Endothelial cell of umbilical vein (primary cell): ENCODE data around the gene AQP12A. TPM values are rescaled to one million over a fixed set of nuclear protein-coding genes. Genes with fewer than 3 reads are reported as not detected.

Experiments
- BruUV-seq: library from RNA; stranded (reverse); fragments of 400-500 nt; replicated peaks from 2 replicates; lab custom pipeline; 2021; lab: Mats Ljungman, UMichigan
- CTCF ChIA-PET: fragments of 300-600, 350-600 bp; sonication (Branson Sonifier 250); formaldehyde crosslinking; loops from one replicate; lab custom pipeline; 2021; ENCODE audit warnings: antibody characterized with exemption, inconsistent platforms; lab: Charles Lee
- POLR2A ChIA-PET: fragments of 300-600, 350-600 bp; sonication (Branson Sonifier 250); formaldehyde crosslinking; loops from one replicate; lab custom pipeline; 2021; ENCODE audit warnings: antibody characterized with exemption, inconsistent platforms; lab: Charles Lee
- DNase-seq: peaks from one replicate; pipeline ENCODE4 v3.0.0-alpha.2; 2011; ENCODE audit warnings: low read depth, low spot score
- FAIRE-seq: peaks from 2 replicates; lab custom pipeline; 2011; peaks lifted over from hg19 to GRCh38; lab: Jason Lieb, UNC
- H2AFZ ChIP-seq: 2 replicates; pipeline ENCODE4 v1.6.0; 2012; ENCODE audit warnings: low read depth, low read length, control low read depth, inconsistent platforms
- H3K27ac ChIP-seq: 2 replicates; pipeline ENCODE4 v1.5.1; 2011; ENCODE audit warnings: low read depth, mild to moderate bottlenecking, control low read depth, low read length, moderate library complexity; ENCODE audit not compliant: insufficient read depth
- H3K27me3 ChIP-seq, 2 experiments: 2 replicates each; pipeline versions ENCODE4 v1.6.0 to v1.6.1; 2011; ENCODE audit warnings: low read length in 2 of 2, mixed read lengths in 1 of 2; ENCODE audit not compliant: control insufficient read depth in 2 of 2, insufficient read depth in 2 of 2
- H3K36me3 ChIP-seq, 2 experiments: 2 replicates in 1 of 2; 3 replicates in 1 of 2; pipeline ENCODE4 v1.5.1; 2011; ENCODE audit warnings: low read length in 2 of 2, mild to moderate bottlenecking in 1 of 2, moderate library complexity in 1 of 2; ENCODE audit not compliant: control insufficient read depth in 2 of 2, insufficient read depth in 2 of 2; ENCODE audit errors: extremely low read depth in 1 of 2
- H3K4me1 ChIP-seq: 3 replicates; pipeline ENCODE4 v1.5.1; 2011; ENCODE audit warnings: mild to moderate bottlenecking, low read length; ENCODE audit not compliant: control insufficient read depth, insufficient read depth; ENCODE audit errors: extremely low read depth
- H3K4me2 ChIP-seq: 2 replicates; pipeline ENCODE4 v1.6.1; 2011; ENCODE audit warnings: low read length, control low read depth, mixed read lengths; ENCODE audit not compliant: insufficient read depth
- H3K4me3 ChIP-seq, 3 experiments: fragments of 200-600 bp in 1 of 3; sonication (generic), shearing (Covaris generic) in 1 of 3; replicated peaks in 1 of 3; 2 replicates each; pipeline ENCODE4 v1.5.1; 2011 to 2016; ENCODE audit warnings: control low read depth in 3 of 3, low read length in 3 of 3, mild to moderate bottlenecking in 2 of 3, inconsistent platforms in 1 of 3, low read depth in 1 of 3, moderate library complexity in 1 of 3; ENCODE audit not compliant: insufficient read depth in 1 of 3
- H3K79me2 ChIP-seq: 2 replicates; pipeline ENCODE4 v1.6.0; 2012; ENCODE audit warnings: low read length, inconsistent platforms; ENCODE audit not compliant: control insufficient read depth, insufficient read depth
- H3K9ac ChIP-seq: replicated peaks from 2 replicates; pipeline ENCODE3; 2011; ENCODE audit warnings: low read length, control low read depth; ENCODE audit not compliant: insufficient read depth; ENCODE audit errors: extremely low read depth
- H3K9me1 ChIP-seq: replicated peaks from 3 replicates; pipeline ENCODE4 v1.6.0; 2011; ENCODE audit warnings: mild to moderate bottlenecking, low read length; ENCODE audit not compliant: control insufficient read depth, insufficient read depth; ENCODE audit errors: extremely low read depth
- H3K9me3 ChIP-seq: replicated peaks from 2 replicates; pipeline ENCODE4 v1.5.1; 2012; ENCODE audit warnings: low read length, inconsistent platforms; ENCODE audit not compliant: control insufficient read depth, insufficient read depth
- H4K20me1 ChIP-seq: replicated peaks from 2 replicates; pipeline ENCODE3; 2011; ENCODE audit warnings: mild to moderate bottlenecking, low read length; ENCODE audit not compliant: control insufficient read depth, insufficient read depth; ENCODE audit errors: extremely low read depth
- EZH2 ChIP-seq: IDR thresholded peaks from 2 replicates; pipeline ENCODE4 v1.6.1; 2012; ENCODE audit warnings: borderline replicate concordance, low read depth, mild to moderate bottlenecking, moderate library complexity, low read length, inconsistent platforms; ENCODE audit not compliant: severe bottlenecking
- FOS ChIP-seq: IDR thresholded peaks from 2 replicates; pipeline ENCODE4 v1.6.1; 2011; ENCODE audit warnings: mild to moderate bottlenecking, low read length, moderate library complexity, borderline replicate concordance; ENCODE audit not compliant: insufficient read depth
- JUN ChIP-seq: IDR thresholded peaks from 2 replicates; pipeline ENCODE4 v1.6.1; 2011; ENCODE audit warnings: borderline replicate concordance, low read depth; ENCODE audit not compliant: insufficient read length, insufficient read depth
- MAX ChIP-seq: IDR thresholded peaks from 2 replicates; pipeline ENCODE4 v1.6.1; 2011; ENCODE audit not compliant: insufficient read depth, insufficient read length
- POLR2A ChIP-seq: IDR thresholded peaks from 2 replicates; pipeline ENCODE4 v1.6.1; 2012; ENCODE audit warnings: low read depth, mild to moderate bottlenecking, control low read depth, low read length
- POLR2AphosphoS5 ChIP-seq: IDR thresholded peaks from 2 replicates; pipeline ENCODE4 v1.6.1; 2012; ENCODE audit warnings: low read depth, mild to moderate bottlenecking, control low read depth, low read length, moderate library complexity; ENCODE audit not compliant: insufficient read depth
- dilution Hi-C: fragments of 300-500 bp; cut with MboI; formaldehyde crosslinking; loops from one replicate; pipeline ENCODE4 v1.15.0; 2019; ENCODE audit warnings: low sequenced_read_pairs; ENCODE audit not compliant: extremely low pct_ligation_motif_present
- intact Hi-C: fragments of 100-400 bp; cut with micrococcal nuclease; formaldehyde crosslinking; loops from one replicate; pipeline ENCODE4 v1.10.0; 2022
- polyA plus RNA-seq, 4 experiments: library from polyadenylated mRNA; depleted of rRNA in 3 of 4; stranded (reverse) in 3 of 4; unstranded in 1 of 4; fragments of >200 nt; gene quantifications; 2 replicates each; pipeline versions ENCODE4 v1.2.1 to v1.2.3, GENCODE V29; 2011 to 2012; ENCODE audit warnings: missing spikeins in 1 of 4
- total RNA-seq: library from RNA; stranded (reverse); gene quantifications from 2 replicates; pipeline ENCODE4 v1.2.3, GENCODE V29; 2021
- TF ChIP-seq, protein P1 (sequence below), 2 donors: IDR thresholded peaks; 1 replicate in 1 of 2; 2 replicates in 1 of 2; pipeline ENCODE4 v1.5.1; 2011; ENCODE audit warnings: low read length in 2 of 2, mild to moderate bottlenecking in 2 of 2, moderate library complexity in 2 of 2, control low read depth in 1 of 2, inconsistent platforms in 1 of 2, low read depth in 1 of 2; ENCODE audit not compliant: insufficient read depth in 1 of 2; ENCODE audit errors: extremely low read depth in 1 of 2

The AQP12A gene
- total and polyA plus RNA-seq, 2 donors (not counting 3 experiments of a cell fraction or from before 2014, with no cell fraction given), result not detected

DNA sequence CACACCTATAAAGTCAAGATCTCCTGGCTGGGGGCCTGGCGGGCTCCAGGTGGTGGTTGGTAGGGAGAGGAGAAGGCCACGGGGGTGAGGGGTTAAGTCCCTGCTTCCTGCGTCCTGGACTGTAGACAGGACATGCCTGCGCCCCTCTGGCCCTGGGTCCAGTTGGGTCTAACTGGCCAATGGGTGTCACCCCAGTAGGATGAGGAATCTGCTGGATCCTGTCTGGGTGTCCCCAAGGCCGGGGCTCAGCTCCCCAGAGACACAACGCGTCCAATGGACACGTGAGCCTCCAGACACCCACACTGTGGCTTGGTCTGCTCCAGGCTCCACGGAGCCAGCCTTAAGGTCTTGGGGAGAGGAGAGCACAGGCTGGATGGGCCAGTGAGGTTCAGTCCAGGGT lies 19.6 kb downstream of the AQP12A start:
- FAIRE-seq (no peak), DNase-seq (no peak)
- Histone ChIP-seq H3K4me1 (no peaks in the 10 kb centered on the region), H3K9ac (no peak overlapping the region), H3K4me2 (no peak overlapping the region), H3K27me3 (no peaks in the 10 kb centered on the region), H3K4me3 (no peak overlapping the region), H3K27ac (no peak overlapping the region), H3K36me3 (no peaks in the 10 kb centered on the region), H3K9me1 (no peaks in the 10 kb centered on the region), H3K79me2 (no peaks in the 10 kb centered on the region), H2AFZ (no peak overlapping the region), H4K20me1 (no peaks in the 10 kb centered on the region), H3K9me3 (no peaks in the 10 kb centered on the region)
- intact Hi-C loops, result no loop called here
- POLR2A ChIA-PET, result no interaction called here
- BruUV-seq, result no TSS peak
- CTCF ChIA-PET, result no interaction called here
- TF ChIP-seq POLR2AphosphoS5 (no peak), JUN (no peak)
- dilution Hi-C loops, result no loop called here

DNA sequence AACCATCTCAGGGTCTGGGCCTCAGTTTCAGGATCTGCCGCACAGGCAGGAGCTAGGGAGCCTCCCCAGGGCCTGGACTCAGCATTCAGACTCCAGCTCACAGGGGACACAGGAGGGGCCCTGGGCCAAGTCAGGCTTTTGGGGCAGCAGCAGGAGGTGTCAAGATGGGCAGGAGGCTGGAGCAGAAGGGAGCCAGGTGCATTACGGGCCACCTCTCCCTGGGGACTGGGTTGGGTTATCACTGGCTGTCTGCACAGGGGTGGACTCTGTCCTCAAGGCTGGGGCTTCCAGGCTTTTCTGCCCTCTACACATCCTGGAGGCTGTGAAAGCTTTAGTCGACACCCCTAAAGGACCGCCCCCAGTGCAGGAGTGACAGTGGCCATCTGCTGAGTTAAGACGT lies 20.0 kb downstream of the AQP12A start:
- Histone ChIP-seq H3K4me3 (no peak overlapping the region), H3K9ac (no peak overlapping the region), H3K79me2 (no peaks in the 10 kb centered on the region), H3K4me1 (no peaks in the 10 kb centered on the region), H3K27ac (no peak overlapping the region), H3K27me3 (no peaks in the 10 kb centered on the region), H2AFZ (no peak overlapping the region), H3K4me2 (no peak overlapping the region), H3K9me1 (no peaks in the 10 kb centered on the region), H3K36me3 (no peaks in the 10 kb centered on the region), H4K20me1 (no peaks in the 10 kb centered on the region), H3K9me3 (no peaks in the 10 kb centered on the region)
- BruUV-seq, result no TSS peak
- ChIA-PET POLR2A (no interaction called here), CTCF (no interaction called here)
- no peak for TF ChIP-seq EZH2
- TF ChIP-seq, protein P1, sequence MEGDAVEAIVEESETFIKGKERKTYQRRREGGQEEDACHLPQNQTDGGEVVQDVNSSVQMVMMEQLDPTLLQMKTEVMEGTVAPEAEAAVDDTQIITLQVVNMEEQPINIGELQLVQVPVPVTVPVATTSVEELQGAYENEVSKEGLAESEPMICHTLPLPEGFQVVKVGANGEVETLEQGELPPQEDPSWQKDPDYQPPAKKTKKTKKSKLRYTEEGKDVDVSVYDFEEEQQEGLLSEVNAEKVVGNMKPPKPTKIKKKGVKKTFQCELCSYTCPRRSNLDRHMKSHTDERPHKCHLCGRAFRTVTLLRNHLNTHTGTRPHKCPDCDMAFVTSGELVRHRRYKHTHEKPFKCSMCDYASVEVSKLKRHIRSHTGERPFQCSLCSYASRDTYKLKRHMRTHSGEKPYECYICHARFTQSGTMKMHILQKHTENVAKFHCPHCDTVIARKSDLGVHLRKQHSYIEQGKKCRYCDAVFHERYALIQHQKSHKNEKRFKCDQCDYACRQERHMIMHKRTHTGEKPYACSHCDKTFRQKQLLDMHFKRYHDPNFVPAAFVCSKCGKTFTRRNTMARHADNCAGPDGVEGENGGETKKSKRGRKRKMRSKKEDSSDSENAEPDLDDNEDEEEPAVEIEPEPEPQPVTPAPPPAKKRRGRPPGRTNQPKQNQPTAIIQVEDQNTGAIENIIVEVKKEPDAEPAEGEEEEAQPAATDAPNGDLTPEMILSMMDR (IDR thresholded peaks at IDR 0.05; ENCODE audit: extremely low read depth in 1 of 2, insufficient read depth in 1 of 2, low read depth in 1 of 2, low read length in 2 of 2), result no peak
- no peak for TF ChIP-seq POLR2A
- no peak for TF ChIP-seq MAX
- TF ChIP-seq JUN, result no peak
- TF ChIP-seq POLR2AphosphoS5, result no peak
- no peak for TF ChIP-seq FOS
- dilution Hi-C loops (no loop called here), intact Hi-C loops (no loop called here)
- DNase-seq (no peak), FAIRE-seq (no peak)
